ENCODE results near the gene ITGA1.

DNA sequence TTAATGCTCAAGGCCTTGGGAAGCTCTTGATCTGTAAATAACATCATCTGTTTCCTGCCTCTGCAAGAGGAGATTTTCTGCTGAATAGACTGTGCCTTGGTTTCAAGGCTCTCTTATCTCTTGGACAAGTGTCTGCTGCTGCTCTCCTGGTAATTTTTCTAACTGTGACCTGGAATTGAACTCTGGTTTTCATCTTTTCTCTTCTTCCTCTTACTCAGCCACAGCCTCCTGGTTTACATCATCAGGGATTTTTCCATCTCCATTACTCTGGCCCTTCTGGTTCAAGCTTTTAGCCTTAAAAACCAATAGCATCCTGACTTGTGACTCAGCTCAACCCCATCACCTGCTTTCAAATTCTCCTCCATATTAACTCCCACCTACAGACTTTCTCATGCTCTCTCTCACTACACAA lies 49.6 kb upstream of the ITGA1 start:
- TF ChIP-seq POLR2A (IDR thresholded peaks at IDR 0.05), result no peak
- TF ChIP-seq, protein P1, sequence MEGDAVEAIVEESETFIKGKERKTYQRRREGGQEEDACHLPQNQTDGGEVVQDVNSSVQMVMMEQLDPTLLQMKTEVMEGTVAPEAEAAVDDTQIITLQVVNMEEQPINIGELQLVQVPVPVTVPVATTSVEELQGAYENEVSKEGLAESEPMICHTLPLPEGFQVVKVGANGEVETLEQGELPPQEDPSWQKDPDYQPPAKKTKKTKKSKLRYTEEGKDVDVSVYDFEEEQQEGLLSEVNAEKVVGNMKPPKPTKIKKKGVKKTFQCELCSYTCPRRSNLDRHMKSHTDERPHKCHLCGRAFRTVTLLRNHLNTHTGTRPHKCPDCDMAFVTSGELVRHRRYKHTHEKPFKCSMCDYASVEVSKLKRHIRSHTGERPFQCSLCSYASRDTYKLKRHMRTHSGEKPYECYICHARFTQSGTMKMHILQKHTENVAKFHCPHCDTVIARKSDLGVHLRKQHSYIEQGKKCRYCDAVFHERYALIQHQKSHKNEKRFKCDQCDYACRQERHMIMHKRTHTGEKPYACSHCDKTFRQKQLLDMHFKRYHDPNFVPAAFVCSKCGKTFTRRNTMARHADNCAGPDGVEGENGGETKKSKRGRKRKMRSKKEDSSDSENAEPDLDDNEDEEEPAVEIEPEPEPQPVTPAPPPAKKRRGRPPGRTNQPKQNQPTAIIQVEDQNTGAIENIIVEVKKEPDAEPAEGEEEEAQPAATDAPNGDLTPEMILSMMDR (IDR thresholded peaks at IDR 0.05 in 4 of 5, conservative IDR thresholded peaks at IDR 0.05 in 1 of 5), result no peak
